ENCODE data around the gene UBE2K. TPM values are rescaled to one million over a fixed set of nuclear protein-coding genes. Genes with fewer than 3 reads are reported as not detected.

The UBE2K gene
- total RNA-seq, 1 donor from 2014 or later, result 21.4 TPM

DNA sequence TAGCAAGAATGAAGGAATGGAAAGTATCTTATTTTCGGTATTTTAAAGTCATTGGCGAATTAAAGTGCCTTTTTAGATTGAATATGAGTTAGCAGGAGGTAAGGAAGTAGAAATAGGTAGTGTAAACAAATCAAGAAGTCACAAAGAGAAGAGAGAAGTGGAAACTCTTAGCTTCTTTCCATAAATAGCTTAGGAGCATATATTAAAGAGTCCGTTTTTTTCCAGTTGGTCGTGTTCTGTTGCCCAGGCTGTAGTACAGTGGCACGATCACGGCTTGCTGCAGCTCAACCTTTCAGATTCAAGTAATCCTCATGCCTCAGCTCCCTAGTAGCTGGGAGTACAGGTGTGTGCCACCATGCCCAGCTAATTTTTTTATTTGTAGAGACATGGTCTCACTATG lies 56.4 kb downstream of the UBE2K start:
- no peak for TF ChIP-seq POLR2AphosphoS5 (IDR thresholded peaks at IDR 0.05; ENCODE audit: insufficient read depth in 1 of 2, low read depth in 1 of 2)
- TF ChIP-seq POLR2A (IDR thresholded peaks at IDR 0.05), result no peak
- TF ChIP-seq, protein P1, sequence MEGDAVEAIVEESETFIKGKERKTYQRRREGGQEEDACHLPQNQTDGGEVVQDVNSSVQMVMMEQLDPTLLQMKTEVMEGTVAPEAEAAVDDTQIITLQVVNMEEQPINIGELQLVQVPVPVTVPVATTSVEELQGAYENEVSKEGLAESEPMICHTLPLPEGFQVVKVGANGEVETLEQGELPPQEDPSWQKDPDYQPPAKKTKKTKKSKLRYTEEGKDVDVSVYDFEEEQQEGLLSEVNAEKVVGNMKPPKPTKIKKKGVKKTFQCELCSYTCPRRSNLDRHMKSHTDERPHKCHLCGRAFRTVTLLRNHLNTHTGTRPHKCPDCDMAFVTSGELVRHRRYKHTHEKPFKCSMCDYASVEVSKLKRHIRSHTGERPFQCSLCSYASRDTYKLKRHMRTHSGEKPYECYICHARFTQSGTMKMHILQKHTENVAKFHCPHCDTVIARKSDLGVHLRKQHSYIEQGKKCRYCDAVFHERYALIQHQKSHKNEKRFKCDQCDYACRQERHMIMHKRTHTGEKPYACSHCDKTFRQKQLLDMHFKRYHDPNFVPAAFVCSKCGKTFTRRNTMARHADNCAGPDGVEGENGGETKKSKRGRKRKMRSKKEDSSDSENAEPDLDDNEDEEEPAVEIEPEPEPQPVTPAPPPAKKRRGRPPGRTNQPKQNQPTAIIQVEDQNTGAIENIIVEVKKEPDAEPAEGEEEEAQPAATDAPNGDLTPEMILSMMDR (IDR thresholded peaks at IDR 0.05), result no peak
- Histone ChIP-seq H3K36me3 (peaks cover 0 to 29% of the 10 kb centered on the region in 2 donors), H3K4me1 (no peaks in the 10 kb centered on the region), H3K27ac (no peak overlapping the region), H3K9me3 (no peaks in the 10 kb centered on the region), H3K27me3 (no peaks in the 10 kb centered on the region), H3K4me3 (no peak overlapping the region)
- DNase-seq (ENCODE audit: extremely low spot score in 2 of 2), result no peak
- intact Hi-C loops (cut with DNase I), result no loop called here

DNA sequence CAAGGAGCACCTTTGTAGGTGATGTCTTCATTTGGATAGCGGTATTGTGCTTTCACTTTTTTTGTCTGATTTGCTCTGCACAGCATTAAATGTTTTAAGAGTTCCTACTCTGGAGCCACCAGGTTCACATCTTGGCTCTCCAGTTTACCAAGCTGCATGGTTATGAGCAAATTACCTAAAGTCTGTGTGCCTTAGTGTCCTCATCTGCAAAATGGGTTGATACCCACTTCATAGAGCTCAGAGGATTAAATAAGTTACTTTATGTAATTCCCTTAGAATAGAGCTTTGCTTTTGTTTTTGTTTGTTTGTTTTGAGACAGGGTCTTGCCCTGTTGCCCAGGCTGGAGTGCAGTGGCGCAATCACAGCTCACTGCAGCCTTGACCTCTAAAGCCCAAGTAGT lies 58.2 kb downstream of the UBE2K start:
- H3K27ac ChIP-seq, result no peak overlapping the region
- H3K4me1 ChIP-seq, result no peaks in the 10 kb centered on the region
- no peak for DNase-seq (ENCODE audit: extremely low spot score in 2 of 2)
- H3K4me3 ChIP-seq, result no peak overlapping the region
- intact Hi-C loops (cut with DNase I), result no loop called here
- no peaks in the 10 kb centered on the region for H3K9me3 ChIP-seq
- no peak for TF ChIP-seq POLR2AphosphoS5 (IDR thresholded peaks at IDR 0.05; ENCODE audit: insufficient read depth in 1 of 2, low read depth in 1 of 2)
- TF ChIP-seq, protein P1 (IDR thresholded peaks at IDR 0.05), result no peak
- no peak for TF ChIP-seq POLR2A (IDR thresholded peaks at IDR 0.05)
- no peaks in the 10 kb centered on the region for H3K27me3 ChIP-seq
- peaks cover 0 to 35% of the 10 kb centered on the region in 2 donors for H3K36me3 ChIP-seq

DNA sequence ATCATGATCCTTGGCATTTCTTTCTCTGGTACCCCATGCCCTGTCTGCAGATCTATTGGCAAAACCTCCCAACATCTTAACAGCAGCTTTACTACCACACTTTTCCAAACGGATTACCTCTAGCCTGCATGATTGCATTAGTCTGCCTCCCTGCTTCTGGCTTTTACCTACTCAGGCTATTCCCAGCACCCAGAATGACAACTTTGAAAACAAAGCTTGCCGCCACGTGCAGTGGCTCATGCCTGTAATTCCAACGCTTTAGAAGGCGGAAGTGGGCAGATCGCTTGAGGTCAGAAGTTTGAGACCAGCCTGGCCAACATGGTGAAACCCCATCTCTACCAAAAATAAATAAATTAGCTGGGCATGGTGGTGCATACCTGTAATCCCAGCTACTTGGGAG lies 60.2 kb downstream of the UBE2K start:
- no peaks in the 10 kb centered on the region for H3K27me3 ChIP-seq
- intact Hi-C loops (cut with DNase I), result no loop called here
- no peak overlapping the region for H3K27ac ChIP-seq
- no peaks in the 10 kb centered on the region for H3K4me1 ChIP-seq
- H3K4me3 ChIP-seq, result no peak overlapping the region
- no peaks in the 10 kb centered on the region for H3K9me3 ChIP-seq
- peaks cover 0 to 32% of the 10 kb centered on the region in 2 donors for H3K36me3 ChIP-seq
- TF ChIP-seq POLR2A (IDR thresholded peaks at IDR 0.05) (no peak), POLR2AphosphoS5 (IDR thresholded peaks at IDR 0.05; ENCODE audit: insufficient read depth in 1 of 2, low read depth in 1 of 2) (no peak)
- TF ChIP-seq, protein P1 (IDR thresholded peaks at IDR 0.05), result no peak
- no peak for DNase-seq (ENCODE audit: extremely low spot score in 2 of 2)

DNA sequence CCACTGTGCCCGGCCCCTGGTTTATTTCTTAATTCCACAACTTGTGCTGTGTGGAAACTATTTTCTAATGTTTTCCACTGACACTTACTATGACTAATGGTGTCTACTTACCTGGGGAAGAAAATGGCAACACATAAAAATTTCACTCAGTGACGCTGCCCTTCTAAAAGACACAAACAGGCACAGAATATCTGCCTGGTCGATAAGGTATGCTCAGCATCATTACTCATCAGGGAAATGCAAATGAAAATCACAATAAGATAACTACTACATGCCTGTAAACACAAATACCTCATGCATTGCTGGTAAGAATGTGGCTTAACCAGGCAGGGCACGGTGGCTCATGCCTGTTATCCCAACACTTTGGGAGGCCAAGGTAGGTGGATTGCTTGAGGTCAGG lies 61.6 kb downstream of the UBE2K start:
- TF ChIP-seq POLR2A (IDR thresholded peaks at IDR 0.05), result no peak
- TF ChIP-seq, protein P1 (IDR thresholded peaks at IDR 0.05), result no peak
- no peak for TF ChIP-seq POLR2AphosphoS5 (IDR thresholded peaks at IDR 0.05; ENCODE audit: insufficient read depth in 1 of 2, low read depth in 1 of 2)
- H3K4me3 ChIP-seq, result no peak overlapping the region
- DNase-seq (ENCODE audit: extremely low spot score in 2 of 2), result no peak
- no peaks in the 10 kb centered on the region for H3K4me1 ChIP-seq
- peaks cover 0 to 32% of the 10 kb centered on the region in 2 donors for H3K36me3 ChIP-seq
- no peak overlapping the region for H3K27ac ChIP-seq
- H3K9me3 ChIP-seq, result no peaks in the 10 kb centered on the region
- intact Hi-C loops (cut with DNase I), result no loop called here
- H3K27me3 ChIP-seq, result no peaks in the 10 kb centered on the region

DNA sequence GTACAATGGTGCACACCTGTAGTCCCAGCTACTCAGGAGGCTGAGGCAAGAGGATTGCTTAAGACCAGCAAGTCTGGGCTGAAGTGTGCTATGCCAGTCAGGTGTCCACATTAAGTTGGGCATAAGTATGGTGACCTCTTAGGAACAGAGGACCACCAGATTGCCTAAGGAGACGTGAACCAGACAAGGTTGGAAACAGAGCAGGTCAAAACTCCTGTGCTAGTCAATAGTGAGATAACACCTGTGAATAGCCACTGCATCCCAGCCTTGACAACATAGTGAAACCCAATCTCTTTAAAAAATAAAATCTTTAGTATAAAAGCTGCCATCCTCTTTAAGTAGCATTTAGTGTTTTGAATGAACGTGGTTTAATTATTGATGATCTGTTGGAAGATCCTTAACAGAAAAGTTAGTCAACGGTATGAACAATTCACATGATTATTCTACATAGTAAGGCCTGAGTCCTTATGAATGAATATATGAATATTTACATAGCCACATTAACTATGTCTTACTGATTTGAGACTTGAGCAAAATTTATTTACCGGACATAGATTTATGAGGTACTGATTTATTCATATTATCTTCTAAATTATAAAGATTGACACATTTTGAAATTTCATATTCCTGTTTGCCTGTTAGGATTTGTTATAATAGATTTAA lies 63.2 kb downstream of the UBE2K start:
- no peaks in the 10 kb centered on the region for H3K9me3 ChIP-seq
- H3K27me3 ChIP-seq, result no peaks in the 10 kb centered on the region

More for the DNA sequence above, 63.2 kb downstream of the UBE2K start:
- DNase-seq (ENCODE audit: extremely low spot score in 2 of 2), result no peak
- Histone ChIP-seq H3K27ac (no peak overlapping the region), H3K4me3 (no peak overlapping the region), H3K36me3 (peaks cover 0 to 31% of the 10 kb centered on the region in 2 donors), H3K4me1 (no peaks in the 10 kb centered on the region)
- intact Hi-C loops (cut with DNase I), result no loop called here
- TF ChIP-seq POLR2AphosphoS5 (IDR thresholded peaks at IDR 0.05; ENCODE audit: insufficient read depth in 1 of 2, low read depth in 1 of 2), result no peak
- no peak for TF ChIP-seq POLR2A (IDR thresholded peaks at IDR 0.05)
- TF ChIP-seq, protein P1 (IDR thresholded peaks at IDR 0.05), result no peak

All from vagina (tissue), 2 donors.